DND-41 (cell line): ENCODE results near the gene NTM.
A peak's percentile ranks its signal among the peaks of the same experiment; 100 is the strongest.

Experiments
- ATAC-seq: fragments of 200-7000 bp; cut with Tn5 transposase; 3 replicates; pipeline ENCODE4 v1.9.1; 2021; ENCODE audit warnings: low read depth; ENCODE audit not compliant: insufficient read depth
- DNase-seq: peaks from one replicate; pipeline ENCODE4 v3.0.0-alpha.2; 2020
- H2AFZ ChIP-seq: 2 replicates; pipeline ENCODE4 v1.6.0; 2012; ENCODE audit warnings: low read depth, low read length
- H3K27ac ChIP-seq: 2 replicates; pipeline ENCODE4 v1.5.1; 2012; ENCODE audit warnings: low read length, inconsistent platforms
- H3K27me3 ChIP-seq: fragments of 200-600 bp; sonication (generic); 2 replicates; pipeline ENCODE4 v1.6.0; 2012; ENCODE audit warnings: low read length, mild to moderate bottlenecking, inconsistent platforms; ENCODE audit not compliant: insufficient read depth, poor library complexity
- H3K36me3 ChIP-seq: 2 replicates; pipeline ENCODE4 v1.5.1; 2012; ENCODE audit warnings: low read length, inconsistent platforms; ENCODE audit not compliant: insufficient read depth
- H3K4me1 ChIP-seq: 2 replicates; pipeline ENCODE4 v1.5.1; 2012; ENCODE audit warnings: mild to moderate bottlenecking, low read length; ENCODE audit not compliant: insufficient read depth
- H3K4me2 ChIP-seq: 2 replicates; pipeline ENCODE4 v1.6.0; 2012; ENCODE audit warnings: mild to moderate bottlenecking, moderate library complexity, low read length, inconsistent platforms; ENCODE audit not compliant: insufficient read depth
- H3K4me3 ChIP-seq, 2 experiments: fragments of 200-600 bp in 1 of 2; shearing (Covaris generic) in 1 of 2; 2 replicates each; pipeline ENCODE4 v1.5.1; 2012 to 2016; ENCODE audit warnings: inconsistent platforms in 2 of 2, low read length in 2 of 2, mild to moderate bottlenecking in 2 of 2, low read depth in 1 of 2, moderate library complexity in 1 of 2
- H3K79me2 ChIP-seq: 2 replicates; pipeline ENCODE4 v1.6.0; 2012; ENCODE audit warnings: low read length, inconsistent platforms; ENCODE audit not compliant: insufficient read depth
- H3K9ac ChIP-seq: 2 replicates; pipeline ENCODE4 v1.6.0; 2012; ENCODE audit warnings: low read depth, mild to moderate bottlenecking, inconsistent platforms, low read length, moderate library complexity
- H3K9me3 ChIP-seq: 2 replicates; pipeline ENCODE4 v1.5.1; 2012; ENCODE audit warnings: low read length, moderate library complexity, mild to moderate bottlenecking, inconsistent platforms; ENCODE audit not compliant: insufficient read depth, severe bottlenecking
- H4K20me1 ChIP-seq: 2 replicates; pipeline ENCODE4 v1.6.0; 2012; ENCODE audit warnings: low read length; ENCODE audit not compliant: insufficient read depth
- EZH2 ChIP-seq: IDR thresholded peaks from 3 replicates; pipeline ENCODE4 v1.6.1; 2012; ENCODE audit warnings: borderline replicate concordance, low read depth, mild to moderate bottlenecking, moderate library complexity, low read length, inconsistent platforms; ENCODE audit not compliant: severe bottlenecking
- TF ChIP-seq, protein P1 (sequence below): IDR thresholded peaks from 2 replicates; pipeline ENCODE4 v1.5.1; 2012; ENCODE audit warnings: borderline replicate concordance, low read length, moderate library complexity, mild to moderate bottlenecking; ENCODE audit not compliant: poor library complexity, severe bottlenecking; ENCODE audit errors: extremely low read depth

The NTM gene

DNA sequence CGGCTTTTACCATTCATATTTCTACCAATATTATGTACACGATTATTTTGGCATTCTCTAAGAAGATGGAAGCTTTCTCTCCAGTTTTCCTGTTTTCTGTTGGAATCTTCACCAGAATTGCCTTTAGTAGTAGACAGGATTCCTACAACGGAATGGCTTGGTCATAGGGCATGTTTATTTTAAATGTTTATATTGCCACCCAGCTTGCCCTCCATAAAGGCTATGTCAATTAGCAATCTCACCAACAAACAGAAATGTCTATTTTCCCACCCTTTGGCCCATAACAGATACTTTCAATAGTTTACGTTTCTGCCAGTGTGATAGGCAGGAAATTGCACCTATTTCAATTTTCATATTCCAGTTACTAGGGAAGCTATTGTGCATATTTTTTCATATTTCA, 893.5 kb downstream of the NTM start:
- DNase-seq (no peak), ATAC-seq (no peak)
- H3K4me2 ChIP-seq, result no peak overlapping the region
- H3K4me3 ChIP-seq, result no peak overlapping the region
- TF ChIP-seq, protein P1, sequence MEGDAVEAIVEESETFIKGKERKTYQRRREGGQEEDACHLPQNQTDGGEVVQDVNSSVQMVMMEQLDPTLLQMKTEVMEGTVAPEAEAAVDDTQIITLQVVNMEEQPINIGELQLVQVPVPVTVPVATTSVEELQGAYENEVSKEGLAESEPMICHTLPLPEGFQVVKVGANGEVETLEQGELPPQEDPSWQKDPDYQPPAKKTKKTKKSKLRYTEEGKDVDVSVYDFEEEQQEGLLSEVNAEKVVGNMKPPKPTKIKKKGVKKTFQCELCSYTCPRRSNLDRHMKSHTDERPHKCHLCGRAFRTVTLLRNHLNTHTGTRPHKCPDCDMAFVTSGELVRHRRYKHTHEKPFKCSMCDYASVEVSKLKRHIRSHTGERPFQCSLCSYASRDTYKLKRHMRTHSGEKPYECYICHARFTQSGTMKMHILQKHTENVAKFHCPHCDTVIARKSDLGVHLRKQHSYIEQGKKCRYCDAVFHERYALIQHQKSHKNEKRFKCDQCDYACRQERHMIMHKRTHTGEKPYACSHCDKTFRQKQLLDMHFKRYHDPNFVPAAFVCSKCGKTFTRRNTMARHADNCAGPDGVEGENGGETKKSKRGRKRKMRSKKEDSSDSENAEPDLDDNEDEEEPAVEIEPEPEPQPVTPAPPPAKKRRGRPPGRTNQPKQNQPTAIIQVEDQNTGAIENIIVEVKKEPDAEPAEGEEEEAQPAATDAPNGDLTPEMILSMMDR, result no peak
- TF ChIP-seq EZH2, result no peak
- no peak overlapping the region for H3K9ac ChIP-seq
- no peaks in the 10 kb centered on the region for H3K36me3 ChIP-seq
- no peak overlapping the region for H2AFZ ChIP-seq
- no peaks in the 10 kb centered on the region for H3K79me2 ChIP-seq
- H4K20me1 ChIP-seq, result no peaks in the 10 kb centered on the region
- H3K4me1 ChIP-seq, result no peaks in the 10 kb centered on the region
- H3K27ac ChIP-seq, result no peak overlapping the region
- H3K9me3 ChIP-seq, result no peaks in the 10 kb centered on the region
- no peaks in the 10 kb centered on the region for H3K27me3 ChIP-seq

DNA sequence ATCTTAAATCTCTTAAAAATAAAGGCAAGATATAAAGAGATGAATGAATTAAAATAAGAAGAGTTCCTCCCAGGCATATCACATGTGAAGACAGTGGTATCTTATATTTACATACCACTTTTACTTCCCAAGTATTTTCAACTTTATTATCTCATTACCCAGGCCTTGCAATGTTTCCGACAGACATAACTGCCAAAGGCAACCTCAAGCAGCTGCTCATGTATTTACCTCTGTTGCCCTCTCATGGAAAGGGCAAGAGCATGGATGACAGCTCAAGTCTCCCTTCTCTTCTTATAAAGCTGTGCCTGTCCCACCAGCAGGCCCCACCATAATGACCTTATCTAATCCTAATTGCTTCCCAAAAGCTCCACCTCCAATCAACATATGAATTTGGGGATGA, 894.2 kb downstream of the NTM start:
- Histone ChIP-seq H4K20me1 (no peaks in the 10 kb centered on the region), H3K4me2 (no peak overlapping the region), H2AFZ (no peak overlapping the region), H3K9me3 (no peaks in the 10 kb centered on the region), H3K4me3 (no peak overlapping the region), H3K27ac (no peak overlapping the region), H3K4me1 (no peaks in the 10 kb centered on the region), H3K79me2 (no peaks in the 10 kb centered on the region), H3K27me3 (no peaks in the 10 kb centered on the region), H3K36me3 (no peaks in the 10 kb centered on the region), H3K9ac (no peak overlapping the region)
- TF ChIP-seq, protein P1, result no peak
- no peak for TF ChIP-seq EZH2
- no peak for DNase-seq
- no peak for ATAC-seq

DNA sequence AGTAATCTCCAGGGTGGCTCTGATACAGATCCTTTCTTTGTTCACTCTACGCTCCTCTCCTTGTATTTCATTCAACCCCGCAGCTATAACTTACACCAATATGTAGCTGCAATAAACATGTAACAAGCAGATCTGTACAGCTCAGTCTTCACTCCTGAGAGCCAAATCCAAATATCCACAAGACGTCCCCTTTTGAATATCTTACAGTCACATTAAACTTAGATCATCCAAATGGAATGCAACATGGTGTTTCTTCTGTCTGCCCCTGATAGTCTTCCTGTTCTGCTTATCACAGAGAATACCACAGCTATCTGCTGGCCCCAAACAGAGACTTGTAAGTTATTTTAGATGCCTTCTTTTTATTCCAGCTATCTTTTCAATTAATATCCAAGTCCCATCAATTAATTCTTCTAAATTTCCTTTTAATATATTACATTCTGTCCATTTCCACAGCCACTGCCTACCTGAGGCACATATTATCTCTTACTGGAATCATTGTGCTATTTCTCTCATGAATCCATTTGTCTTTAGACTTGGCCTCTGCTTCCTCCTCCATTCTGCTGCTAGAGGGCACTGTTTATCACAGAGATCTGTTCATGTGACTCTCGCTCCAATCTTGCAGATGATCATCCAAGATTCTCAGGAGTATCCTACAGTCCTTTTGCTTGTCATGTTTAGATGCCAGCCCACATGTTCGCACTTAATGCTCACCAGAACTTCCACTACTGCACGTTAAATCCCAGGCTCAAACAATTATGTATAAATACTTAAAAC, 908.6 kb downstream of the NTM start:
- Histone ChIP-seq H3K4me2 (no peak overlapping the region), H3K36me3 (no peaks in the 10 kb centered on the region), H3K9me3 (no peaks in the 10 kb centered on the region), H3K4me3 (no peak overlapping the region), H3K4me1 (no peaks in the 10 kb centered on the region), H3K9ac (no peak overlapping the region), H4K20me1 (no peaks in the 10 kb centered on the region), H3K27me3 (no peaks in the 10 kb centered on the region), H3K27ac (no peak overlapping the region), H2AFZ (no peak overlapping the region), H3K79me2 (no peaks in the 10 kb centered on the region)
- TF ChIP-seq, protein P1, result peak; percentile 73
- TF ChIP-seq EZH2, result no peak
- ATAC-seq (peak; percentile 58; the same call in 1 of the 3 replicates), DNase-seq (peak; percentile 31)

DNA sequence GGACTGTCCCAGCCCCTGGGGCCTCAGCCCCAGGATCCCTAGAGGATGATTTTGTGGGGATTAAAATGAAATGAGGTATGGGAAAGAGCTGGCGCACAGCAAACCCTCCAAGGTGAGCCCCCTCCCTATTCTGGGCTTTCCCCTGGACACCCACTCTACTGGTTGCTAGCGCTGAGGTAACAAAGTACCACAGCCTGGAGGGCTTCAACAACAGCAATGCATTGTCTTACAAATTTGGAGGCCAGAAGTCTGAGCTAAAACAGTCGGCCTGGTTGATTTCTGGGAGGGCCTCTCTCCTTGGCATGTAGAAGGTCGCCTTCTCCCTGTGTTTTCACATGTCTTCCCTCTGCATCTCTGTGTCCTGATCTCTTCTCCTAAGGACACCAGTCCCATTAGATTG, 913.6 kb downstream of the NTM start:
- H3K27ac ChIP-seq, result no peak overlapping the region
- DNase-seq (no peak), ATAC-seq (no peak)
- no peaks in the 10 kb centered on the region for H4K20me1 ChIP-seq
- no peak overlapping the region for H2AFZ ChIP-seq
- no peaks in the 10 kb centered on the region for H3K27me3 ChIP-seq
- no peak overlapping the region for H3K4me2 ChIP-seq
- no peak overlapping the region for H3K4me3 ChIP-seq
- H3K79me2 ChIP-seq, result no peaks in the 10 kb centered on the region
- H3K9ac ChIP-seq, result no peak overlapping the region
- no peaks in the 10 kb centered on the region for H3K4me1 ChIP-seq
- TF ChIP-seq, protein P1, result no peak
- TF ChIP-seq EZH2, result no peak
- no peaks in the 10 kb centered on the region for H3K36me3 ChIP-seq
- no peaks in the 10 kb centered on the region for H3K9me3 ChIP-seq
